WTC11 (cell line): Measurements from ENCODE around the gene G2E3.
"Not testable (repeated sequence)": the region's sequence is repeated elsewhere in the genome, so short reads cannot be mapped to it uniquely, and the experiment has no call there.

Source experiments
- ATF3 ChIP-seq: sonication (generic); formaldehyde crosslinking; conservative IDR thresholded peaks from 2 replicates; pipeline ENCODE4 v1.8.1; 2022; ENCODE audit warnings: mild to moderate bottlenecking, missing genetic modification reagents
- PRDM15 ChIP-seq: sonication (generic); formaldehyde crosslinking; IDR thresholded peaks from 2 replicates; pipeline ENCODE4 v1.8.0; 2022; ENCODE audit warnings: missing genetic modification reagents
- TF ChIP-seq, protein P1 (sequence below): sonication (generic); formaldehyde crosslinking; IDR thresholded peaks from 2 replicates; pipeline ENCODE4 v1.8.1; 2023; ENCODE audit warnings: mild to moderate bottlenecking, missing genetic modification reagents, moderate library complexity

GRCh38 chr14:30604696-30605095, 45.7 kb downstream of the G2E3 start:
- TF ChIP-seq PRDM15; ATF3 (CRISPR knock-in tag): not testable (repeated sequence)
- TF ChIP-seq, protein P1, sequence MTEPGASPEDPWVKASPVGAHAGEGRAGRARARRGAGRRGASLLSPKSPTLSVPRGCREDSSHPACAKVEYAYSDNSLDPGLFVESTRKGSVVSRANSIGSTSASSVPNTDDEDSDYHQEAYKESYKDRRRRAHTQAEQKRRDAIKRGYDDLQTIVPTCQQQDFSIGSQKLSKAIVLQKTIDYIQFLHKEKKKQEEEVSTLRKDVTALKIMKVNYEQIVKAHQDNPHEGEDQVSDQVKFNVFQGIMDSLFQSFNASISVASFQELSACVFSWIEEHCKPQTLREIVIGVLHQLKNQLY, result not testable (repeated sequence)
